Osteoblast (primary cell): ENCODE measurements around the gene RASGEF1B. TPM values are rescaled to one million over a fixed set of nuclear protein-coding genes. Genes with fewer than 3 reads are reported as not detected.

Experiments used
- DNase-seq: peaks from one replicate; pipeline ENCODE4 v3.0.0; 2011; ENCODE audit warnings: low spot score, mixed read lengths; ENCODE audit not compliant: insufficient read length; ENCODE audit errors: missing footprints
- H2AFZ ChIP-seq: 2 replicates; pipeline ENCODE4 v1.6.0; 2011; ENCODE audit warnings: mild to moderate bottlenecking, low read length
- H3K27ac ChIP-seq: 2 replicates; pipeline ENCODE4 v1.5.1; 2011; ENCODE audit warnings: mild to moderate bottlenecking, low read depth, low read length, moderate library complexity
- H3K27me3 ChIP-seq: 2 replicates; pipeline ENCODE4 v1.6.0; 2012; ENCODE audit warnings: mild to moderate bottlenecking, control low read depth, inconsistent platforms, low read length, moderate library complexity; ENCODE audit not compliant: insufficient read depth
- H3K36me3 ChIP-seq: 2 replicates; pipeline ENCODE4 v1.5.1; 2011; ENCODE audit warnings: mild to moderate bottlenecking, low read length, control low read depth, moderate library complexity; ENCODE audit not compliant: insufficient read depth
- H3K4me1 ChIP-seq: 2 replicates; pipeline ENCODE4 v1.5.1; 2011; ENCODE audit warnings: mild to moderate bottlenecking, low read length, control low read depth, moderate library complexity; ENCODE audit not compliant: insufficient read depth
- H3K4me2 ChIP-seq: 2 replicates; pipeline ENCODE4 v1.6.0; 2011; ENCODE audit warnings: mild to moderate bottlenecking, low read length; ENCODE audit not compliant: insufficient read depth
- H3K4me3 ChIP-seq: fragments of 200-600 bp; sonication (generic); 3 replicates; pipeline ENCODE4 v1.5.1; 2012; ENCODE audit warnings: mild to moderate bottlenecking, low read length, inconsistent platforms; ENCODE audit not compliant: insufficient read depth
- H3K79me2 ChIP-seq: 2 replicates; pipeline ENCODE4 v1.6.0; 2012; ENCODE audit warnings: mild to moderate bottlenecking, low read length, control low read depth, inconsistent platforms; ENCODE audit not compliant: insufficient read depth
- H3K9me3 ChIP-seq: 2 replicates; pipeline ENCODE4 v1.5.1; 2011; ENCODE audit warnings: low read depth, low read length, control low read depth
- H4K20me1 ChIP-seq: 2 replicates; pipeline ENCODE4 v1.6.0; 2012; ENCODE audit warnings: mild to moderate bottlenecking, low read length, control low read depth; ENCODE audit not compliant: insufficient read depth
- CTCF ChIP-seq: IDR thresholded peaks from 2 replicates; pipeline ENCODE4 v1.5.1; 2011; ENCODE audit warnings: mild to moderate bottlenecking, low read depth, low read length, moderate library complexity; ENCODE audit errors: extremely low read depth
- total RNA-seq: library from RNA; depleted of rRNA; stranded (reverse); fragments of >200 nt; gene quantifications from 2 replicates; pipeline ENCODE4 v1.2.3, GENCODE V29; 2012

RASGEF1B gene
- total RNA-seq, 1 donor: 5.8 TPM

- Histone ChIP-seq H3K9me3 (no peaks in the 10 kb centered on the region), H3K27me3 (no peaks in the 10 kb centered on the region), H3K4me3 (no peak overlapping the region), H2AFZ (no peak overlapping the region), H3K4me1 (no peaks in the 10 kb centered on the region), H3K79me2 (no peaks in the 10 kb centered on the region), H3K4me2 (no peak overlapping the region), H3K36me3 (no peaks in the 10 kb centered on the region), H3K27ac (no peak overlapping the region), H4K20me1 (no peaks in the 10 kb centered on the region)
- no peak for DNase-seq
- TF ChIP-seq CTCF: no peak
Measured at GRCh38 chr4:81389720-81390119, 82.0 kb downstream of the RASGEF1B start.

GRCh38 chr4:81380437-81380836 is 91.3 kb downstream of the RASGEF1B start:
- Histone ChIP-seq H3K27ac (no peak overlapping the region), H3K4me2 (no peak overlapping the region), H4K20me1 (no peaks in the 10 kb centered on the region), H2AFZ (no peak overlapping the region), H3K79me2 (no peaks in the 10 kb centered on the region), H3K9me3 (no peaks in the 10 kb centered on the region), H3K4me1 (no peaks in the 10 kb centered on the region), H3K36me3 (no peaks in the 10 kb centered on the region), H3K4me3 (no peak overlapping the region), H3K27me3 (no peaks in the 10 kb centered on the region)
- no peak for DNase-seq
- no peak for TF ChIP-seq CTCF

GRCh38 chr4:81378386-81378785 is 93.3 kb downstream of the RASGEF1B start:
- no peak for TF ChIP-seq CTCF
- DNase-seq: no peak
- Histone ChIP-seq H3K36me3 (no peaks in the 10 kb centered on the region), H3K27me3 (no peaks in the 10 kb centered on the region), H2AFZ (no peak overlapping the region), H3K4me3 (no peak overlapping the region), H3K4me1 (no peaks in the 10 kb centered on the region), H3K9me3 (no peaks in the 10 kb centered on the region), H3K27ac (no peak overlapping the region), H4K20me1 (no peaks in the 10 kb centered on the region), H3K4me2 (no peak overlapping the region), H3K79me2 (no peaks in the 10 kb centered on the region)

- DNase-seq: no peak
- no peak for TF ChIP-seq CTCF
- no peaks in the 10 kb centered on the region for H3K27me3 ChIP-seq
- H3K4me3 ChIP-seq: no peak overlapping the region
- H2AFZ ChIP-seq: no peak overlapping the region
- no peaks in the 10 kb centered on the region for H3K36me3 ChIP-seq
- H3K9me3 ChIP-seq: no peaks in the 10 kb centered on the region
- no peaks in the 10 kb centered on the region for H3K4me1 ChIP-seq
- no peak overlapping the region for H3K4me2 ChIP-seq
- no peak overlapping the region for H3K27ac ChIP-seq
- H3K79me2 ChIP-seq: no peaks in the 10 kb centered on the region
- H4K20me1 ChIP-seq: no peaks in the 10 kb centered on the region
Measured at GRCh38 chr4:81377191-81377590, 94.5 kb downstream of the RASGEF1B start.
